HL-60 (cell line): ENCODE measurements around the gene RPRD1B.
A peak's percentile ranks its signal among the peaks of the same experiment; 100 is the strongest.

Experiments used
- DNase-seq, 2 experiments: peaks; one replicate each; pipeline ENCODE4 v3.0.0-alpha.2; 2010 to 2020; ENCODE audit warnings: low read depth in 1 of 2, low spot score in 1 of 2
- H3K27ac ChIP-seq: fragments of 250-450 bp; sonication (Bioruptor Pico); replicated peaks from 2 replicates; pipeline ENCODE4 v1.5.1; 2020; ENCODE audit warnings: mild to moderate bottlenecking, moderate library complexity
- H3K27me3 ChIP-seq: fragments of 250-450 bp; sonication (Bioruptor Pico); 2 replicates; pipeline ENCODE4 v1.5.1; 2021; ENCODE audit warnings: mild to moderate bottlenecking, moderate library complexity; ENCODE audit not compliant: insufficient read depth, poor library complexity, severe bottlenecking
- H3K4me3 ChIP-seq: replicated peaks from 2 replicates; pipeline ENCODE4 v1.5.1; 2011; ENCODE audit warnings: mild to moderate bottlenecking, control low read depth, low read length; ENCODE audit not compliant: insufficient read depth
- CTCF ChIP-seq: IDR thresholded peaks from one replicate; pipeline ENCODE4 v1.5.1; 2011; ENCODE audit warnings: low read length, control low read depth, inconsistent platforms; ENCODE audit not compliant: insufficient read depth
- GABPA ChIP-seq: IDR thresholded peaks from 2 replicates; pipeline ENCODE4 v1.6.1; 2012; ENCODE audit warnings: low read depth
- POLR2AphosphoS5 ChIP-seq: IDR thresholded peaks from 2 replicates; pipeline ENCODE4 v1.6.1; 2012; ENCODE audit warnings: low read depth
- SPI1 ChIP-seq: IDR thresholded peaks from 2 replicates; pipeline ENCODE4 v1.6.1; 2012; ENCODE audit warnings: low read depth, mild to moderate bottlenecking, borderline replicate concordance
- long read RNA-seq: library from polyadenylated mRNA; unstranded; transcript quantifications from one replicate; pipeline ENCODE4 v2.0.0, GENCODE V29; 2020
- TF ChIP-seq, protein P1 (sequence below): IDR thresholded peaks from 2 replicates; pipeline ENCODE4 v1.6.1; 2012; ENCODE audit warnings: low read depth; ENCODE audit not compliant: insufficient replicate concordance

Gene RPRD1B, protein sequence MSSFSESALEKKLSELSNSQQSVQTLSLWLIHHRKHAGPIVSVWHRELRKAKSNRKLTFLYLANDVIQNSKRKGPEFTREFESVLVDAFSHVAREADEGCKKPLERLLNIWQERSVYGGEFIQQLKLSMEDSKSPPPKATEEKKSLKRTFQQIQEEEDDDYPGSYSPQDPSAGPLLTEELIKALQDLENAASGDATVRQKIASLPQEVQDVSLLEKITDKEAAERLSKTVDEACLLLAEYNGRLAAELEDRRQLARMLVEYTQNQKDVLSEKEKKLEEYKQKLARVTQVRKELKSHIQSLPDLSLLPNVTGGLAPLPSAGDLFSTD
- long read RNA-seq, transcript RPRD1B-201 (7 exons, 3,874 nt) = major isoform, 147 of 192 reads
- long read RNA-seq, partial matches to known transcripts = 6 of 192 reads
- long read RNA-seq, other reads (novel, unspliced or antisense) = 39 of 192 reads

- DNase-seq = peak; percentile 85 to 92
- TF ChIP-seq SPI1 (no peak), POLR2AphosphoS5 (peak; percentile 83), CTCF (no peak), GABPA (peak; percentile 89)
- TF ChIP-seq, protein P1, sequence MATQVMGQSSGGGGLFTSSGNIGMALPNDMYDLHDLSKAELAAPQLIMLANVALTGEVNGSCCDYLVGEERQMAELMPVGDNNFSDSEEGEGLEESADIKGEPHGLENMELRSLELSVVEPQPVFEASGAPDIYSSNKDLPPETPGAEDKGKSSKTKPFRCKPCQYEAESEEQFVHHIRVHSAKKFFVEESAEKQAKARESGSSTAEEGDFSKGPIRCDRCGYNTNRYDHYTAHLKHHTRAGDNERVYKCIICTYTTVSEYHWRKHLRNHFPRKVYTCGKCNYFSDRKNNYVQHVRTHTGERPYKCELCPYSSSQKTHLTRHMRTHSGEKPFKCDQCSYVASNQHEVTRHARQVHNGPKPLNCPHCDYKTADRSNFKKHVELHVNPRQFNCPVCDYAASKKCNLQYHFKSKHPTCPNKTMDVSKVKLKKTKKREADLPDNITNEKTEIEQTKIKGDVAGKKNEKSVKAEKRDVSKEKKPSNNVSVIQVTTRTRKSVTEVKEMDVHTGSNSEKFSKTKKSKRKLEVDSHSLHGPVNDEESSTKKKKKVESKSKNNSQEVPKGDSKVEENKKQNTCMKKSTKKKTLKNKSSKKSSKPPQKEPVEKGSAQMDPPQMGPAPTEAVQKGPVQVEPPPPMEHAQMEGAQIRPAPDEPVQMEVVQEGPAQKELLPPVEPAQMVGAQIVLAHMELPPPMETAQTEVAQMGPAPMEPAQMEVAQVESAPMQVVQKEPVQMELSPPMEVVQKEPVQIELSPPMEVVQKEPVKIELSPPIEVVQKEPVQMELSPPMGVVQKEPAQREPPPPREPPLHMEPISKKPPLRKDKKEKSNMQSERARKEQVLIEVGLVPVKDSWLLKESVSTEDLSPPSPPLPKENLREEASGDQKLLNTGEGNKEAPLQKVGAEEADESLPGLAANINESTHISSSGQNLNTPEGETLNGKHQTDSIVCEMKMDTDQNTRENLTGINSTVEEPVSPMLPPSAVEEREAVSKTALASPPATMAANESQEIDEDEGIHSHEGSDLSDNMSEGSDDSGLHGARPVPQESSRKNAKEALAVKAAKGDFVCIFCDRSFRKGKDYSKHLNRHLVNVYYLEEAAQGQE = peak; percentile 64
- Histone ChIP-seq H3K4me3 (peak within 1 kb of the TSS; percentile 96), H3K27me3 (no peaks in the 10 kb centered on the region), H3K27ac (peak within 1 kb of the TSS; percentile 99)
Observed at GRCh38 chr20:38033330-38034107, at the start of gene RPRD1B, which contains the start of gene TTI1. Gene RPRD1B (plus strand): TSS chr20:38033746. CDS start chr20:38033948, 202 bp downstream. Gene TTI1 (minus strand): TSS chr20:38033456. CDS start chr20:38013816, 19,640 bp downstream.

- DNase-seq = no peak
- Histone ChIP-seq H3K4me3 (no peak overlapping the region), H3K27me3 (no peaks in the 10 kb centered on the region), H3K27ac (no peak overlapping the region)
- TF ChIP-seq GABPA (no peak), CTCF (no peak), POLR2AphosphoS5 (no peak), SPI1 (no peak)
- TF ChIP-seq, protein P1 = no peak
Observed at GRCh38 chr20:37984018-37984785, 49.3 kb upstream of the RPRD1B start.

DNA sequence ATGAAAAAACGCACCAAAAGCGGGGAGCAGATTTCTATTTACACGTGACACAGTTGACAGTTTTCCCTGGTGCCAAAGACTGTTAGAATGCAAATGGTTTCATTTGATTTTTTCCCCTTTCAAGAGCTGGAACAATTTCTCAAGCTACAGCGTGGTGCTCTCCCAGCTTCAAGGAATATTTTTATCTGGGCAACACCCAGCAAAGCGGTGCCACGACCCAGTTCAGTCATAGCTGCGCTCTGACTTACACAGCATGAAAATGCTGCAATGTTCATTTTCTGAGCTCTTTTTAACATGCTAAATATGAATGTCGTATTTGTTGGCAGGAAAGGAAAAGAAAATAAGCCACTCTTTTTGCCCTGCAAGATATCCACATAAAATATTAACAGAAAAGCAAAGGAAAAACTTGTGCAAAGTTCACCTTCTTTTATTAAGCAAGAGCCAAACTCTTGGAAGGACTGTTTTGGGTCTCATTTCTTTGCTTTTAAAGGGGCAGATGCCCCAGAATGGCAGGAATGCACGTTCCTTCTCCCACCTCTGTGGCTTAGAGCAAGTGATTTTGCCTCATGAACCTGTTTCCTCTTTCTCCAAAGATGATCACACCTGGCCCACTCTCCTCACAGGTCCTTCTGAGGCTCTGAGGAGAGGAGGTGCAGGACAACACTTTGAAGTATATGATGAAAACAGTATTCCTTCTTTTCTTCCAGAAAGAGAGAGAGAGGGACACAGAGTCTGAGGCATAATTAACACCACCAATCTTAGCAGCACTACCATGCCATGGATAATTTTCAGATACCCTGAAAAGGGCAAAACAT lies 47.3 kb upstream of the RPRD1B start:
- TF ChIP-seq GABPA (no peak), POLR2AphosphoS5 (no peak), SPI1 (no peak), CTCF (no peak)
- TF ChIP-seq, protein P1 = no peak
- Histone ChIP-seq H3K27me3 (no peaks in the 10 kb centered on the region), H3K27ac (no peak overlapping the region), H3K4me3 (no peak overlapping the region)
- no peak for DNase-seq
